Mesothelial cell of epicardium (in vitro differentiated cells): ENCODE measurements around the gene DEFB119. TPM values are rescaled to one million over a fixed set of nuclear protein-coding genes. Genes with fewer than 3 reads are reported as not detected.
"Not testable (repeated sequence)": the region's sequence is repeated elsewhere in the genome, so short reads cannot be mapped to it uniquely, and the experiment has no call there.

Source experiments
- DNase-seq, 2 experiments: peaks; one replicate each; pipeline ENCODE4 v3.0.0; 2021; ENCODE audit warnings: low spot score in 2 of 2; ENCODE audit not compliant: unreplicated experiment in 2 of 2
- H3K27ac Mint-ChIP-seq: 2 replicates; pipeline ENCODE4 v1.8.0; 2021; ENCODE audit warnings: mixed read lengths
- H3K27me3 Mint-ChIP-seq: 2 replicates; pipeline ENCODE4 v1.8.0; 2021; ENCODE audit warnings: low read depth, mixed read lengths
- H3K36me3 Mint-ChIP-seq: 2 replicates; pipeline ENCODE4 v1.8.0; 2021; ENCODE audit warnings: mixed read lengths
- H3K4me1 Mint-ChIP-seq: 2 replicates; pipeline ENCODE4 v1.8.0; 2021; ENCODE audit warnings: mixed read lengths
- H3K4me3 Mint-ChIP-seq: 2 replicates; pipeline ENCODE4 v1.8.0; 2021; ENCODE audit warnings: mild to moderate bottlenecking, moderate library complexity, mixed read lengths
- H3K9me3 Mint-ChIP-seq: 2 replicates; pipeline ENCODE4 v1.8.0; 2021; ENCODE audit warnings: mixed read lengths
- total RNA-seq: library from RNA; stranded (reverse); gene quantifications from 3 replicates; pipeline ENCODE4 v1.2.1, GENCODE V29; 2021
- TF ChIP-seq, protein P1 (sequence below): fragments of 200-600 bp; sonication (generic); IDR thresholded peaks from one replicate; pipeline ENCODE4 v1.5.0; 2021; ENCODE audit warnings: antibody characterized with exemption; ENCODE audit not compliant: unreplicated experiment

Gene DEFB119, protein sequence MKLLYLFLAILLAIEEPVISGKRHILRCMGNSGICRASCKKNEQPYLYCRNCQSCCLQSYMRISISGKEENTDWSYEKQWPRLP
- total RNA-seq, result not detected in 3 replicates

DNA sequence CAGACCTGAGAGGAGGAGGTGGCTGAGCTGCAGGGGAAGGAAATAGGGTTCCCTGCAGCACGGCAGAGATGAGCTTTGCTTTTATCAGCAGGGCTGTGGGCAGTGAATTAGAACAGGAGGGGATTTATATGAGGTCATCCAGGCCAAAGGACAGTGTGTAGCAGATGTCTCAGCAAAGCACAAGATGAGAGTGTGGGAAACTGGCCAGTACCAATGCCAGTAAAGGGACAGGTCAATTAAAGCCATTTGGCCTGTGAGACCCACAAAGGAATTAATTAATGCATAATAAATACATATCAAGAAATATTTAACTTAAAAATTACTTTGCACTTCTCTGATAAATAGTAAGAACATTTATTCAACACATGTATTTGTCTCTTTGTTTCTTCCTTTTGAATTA, at the start of gene DEFB119:
TSS of gene DEFB119 (minus strand) at position 101 of the 400 bp plus-strand sequence. CDS start 107 bp downstream, outside the sequence.
- Mint-ChIP-seq H3K4me3 (no peak within 1 kb of the TSS), H3K36me3 (no peaks in the 10 kb centered on the region), H3K9me3 (peaks cover 69% of the 10 kb centered on the region)

DNA sequence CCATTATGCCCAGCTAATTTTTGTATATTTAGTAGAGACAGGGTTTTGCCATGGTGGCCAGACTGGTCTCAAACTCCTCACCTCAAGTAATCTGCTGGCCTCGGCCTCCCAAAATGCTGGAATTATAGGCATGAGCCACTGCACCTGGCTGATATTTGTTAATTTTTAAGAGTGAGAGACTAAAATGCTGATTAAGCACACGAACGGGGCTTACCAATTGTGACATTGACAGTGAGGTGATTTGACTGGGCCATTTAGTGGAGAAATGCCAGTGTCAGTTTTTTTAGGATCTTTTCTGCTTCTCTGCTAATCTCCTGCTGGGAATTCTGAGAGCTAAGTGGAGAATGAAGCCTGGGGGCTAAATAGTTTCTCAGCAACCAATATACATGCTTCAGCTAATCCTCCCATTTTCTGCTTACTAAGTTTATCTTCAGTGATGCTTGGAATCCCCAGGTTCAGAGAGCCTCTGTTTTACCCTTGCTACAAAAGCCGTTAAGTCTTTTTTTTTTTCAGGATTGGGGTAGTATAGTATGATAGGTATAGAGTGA, 40.3 kb upstream of the DEFB119 start:
- no peak for DNase-seq
- no peaks in the 10 kb centered on the region for H3K27me3 Mint-ChIP-seq
- no peak overlapping the region for H3K4me3 Mint-ChIP-seq
- no peaks in the 10 kb centered on the region for H3K36me3 Mint-ChIP-seq
- TF ChIP-seq, protein P1, sequence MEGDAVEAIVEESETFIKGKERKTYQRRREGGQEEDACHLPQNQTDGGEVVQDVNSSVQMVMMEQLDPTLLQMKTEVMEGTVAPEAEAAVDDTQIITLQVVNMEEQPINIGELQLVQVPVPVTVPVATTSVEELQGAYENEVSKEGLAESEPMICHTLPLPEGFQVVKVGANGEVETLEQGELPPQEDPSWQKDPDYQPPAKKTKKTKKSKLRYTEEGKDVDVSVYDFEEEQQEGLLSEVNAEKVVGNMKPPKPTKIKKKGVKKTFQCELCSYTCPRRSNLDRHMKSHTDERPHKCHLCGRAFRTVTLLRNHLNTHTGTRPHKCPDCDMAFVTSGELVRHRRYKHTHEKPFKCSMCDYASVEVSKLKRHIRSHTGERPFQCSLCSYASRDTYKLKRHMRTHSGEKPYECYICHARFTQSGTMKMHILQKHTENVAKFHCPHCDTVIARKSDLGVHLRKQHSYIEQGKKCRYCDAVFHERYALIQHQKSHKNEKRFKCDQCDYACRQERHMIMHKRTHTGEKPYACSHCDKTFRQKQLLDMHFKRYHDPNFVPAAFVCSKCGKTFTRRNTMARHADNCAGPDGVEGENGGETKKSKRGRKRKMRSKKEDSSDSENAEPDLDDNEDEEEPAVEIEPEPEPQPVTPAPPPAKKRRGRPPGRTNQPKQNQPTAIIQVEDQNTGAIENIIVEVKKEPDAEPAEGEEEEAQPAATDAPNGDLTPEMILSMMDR, result no peak
- peaks cover 42% of the 10 kb centered on the region for H3K9me3 Mint-ChIP-seq
- H3K27ac Mint-ChIP-seq, result no peak overlapping the region
- H3K4me1 Mint-ChIP-seq, result no peaks in the 10 kb centered on the region

More for the DNA sequence above, at the start of gene DEFB119:
- no peak for DNase-seq
- H3K27me3 Mint-ChIP-seq, result no peaks in the 10 kb centered on the region
- H3K4me1 Mint-ChIP-seq, result no peaks in the 10 kb centered on the region
- H3K27ac Mint-ChIP-seq, result no peak within 1 kb of the TSS
- TF ChIP-seq, protein P1, result no peak

DNA sequence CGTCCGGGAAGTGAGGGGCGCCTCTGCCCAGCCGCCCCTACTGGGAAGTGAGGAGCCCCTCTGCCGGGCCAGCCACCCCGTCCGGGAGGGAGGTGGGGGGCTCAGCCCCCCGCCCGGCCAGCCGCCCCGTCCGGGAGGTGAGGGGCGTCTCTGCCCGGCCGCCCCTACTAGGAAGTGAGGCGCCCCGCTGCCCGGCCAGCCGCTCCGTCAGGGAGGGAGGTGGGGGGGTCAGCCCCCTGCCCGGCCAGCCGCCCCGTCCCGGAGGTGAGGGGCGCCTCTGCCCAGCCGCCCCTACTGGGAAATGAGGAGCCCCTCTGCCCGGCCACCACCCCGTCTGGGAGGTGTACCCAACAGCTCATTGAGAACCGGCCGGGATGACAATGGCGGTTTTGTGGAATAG, 37.2 kb upstream of the DEFB119 start:
- not testable (repeated sequence) for DNase-seq, H3K27ac Mint-ChIP-seq, H3K4me1 Mint-ChIP-seq, H3K36me3 Mint-ChIP-seq, H3K27me3 Mint-ChIP-seq, H3K4me3 Mint-ChIP-seq
- H3K9me3 Mint-ChIP-seq, result peaks cover 42% of the 10 kb centered on the region

DNA sequence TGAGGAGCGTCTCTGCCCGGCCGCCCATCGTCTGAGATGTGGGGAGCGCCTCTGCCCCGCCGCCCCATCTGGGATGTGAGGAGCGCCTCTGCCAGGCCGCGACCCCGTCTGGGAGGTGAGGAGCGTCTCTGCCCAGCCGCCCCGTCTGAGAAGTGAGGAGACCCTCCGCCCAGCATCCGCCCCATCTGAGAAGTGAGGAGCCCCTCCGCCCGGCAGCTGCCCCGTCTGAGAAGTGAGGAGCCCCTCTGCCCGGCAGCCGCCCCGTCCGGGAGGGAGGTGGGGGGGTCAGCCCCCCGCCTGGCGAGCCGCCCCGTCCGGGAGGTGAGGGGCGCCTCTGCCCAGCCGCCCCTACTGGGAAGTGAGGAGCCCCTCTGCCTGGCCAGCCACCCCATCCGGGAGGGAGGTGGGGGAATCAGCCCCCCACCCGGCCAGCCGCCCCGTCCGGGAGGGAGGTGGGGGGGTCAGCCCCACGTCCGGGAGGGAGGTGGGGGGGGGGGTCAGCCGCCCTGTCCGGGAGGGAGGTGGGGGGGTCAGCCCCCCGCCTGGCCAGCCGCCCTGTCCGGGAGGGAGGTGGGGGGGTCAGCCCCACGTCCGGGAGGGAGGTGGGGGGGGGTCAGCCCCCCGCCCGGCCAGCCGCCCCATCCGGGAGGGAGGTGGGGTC, 36.6 kb upstream of the DEFB119 start:
- not testable (repeated sequence) for H3K36me3 Mint-ChIP-seq, H3K27me3 Mint-ChIP-seq, DNase-seq, H3K27ac Mint-ChIP-seq, H3K4me1 Mint-ChIP-seq, H3K4me3 Mint-ChIP-seq
- H3K9me3 Mint-ChIP-seq, result peaks cover 41% of the 10 kb centered on the region

DNA sequence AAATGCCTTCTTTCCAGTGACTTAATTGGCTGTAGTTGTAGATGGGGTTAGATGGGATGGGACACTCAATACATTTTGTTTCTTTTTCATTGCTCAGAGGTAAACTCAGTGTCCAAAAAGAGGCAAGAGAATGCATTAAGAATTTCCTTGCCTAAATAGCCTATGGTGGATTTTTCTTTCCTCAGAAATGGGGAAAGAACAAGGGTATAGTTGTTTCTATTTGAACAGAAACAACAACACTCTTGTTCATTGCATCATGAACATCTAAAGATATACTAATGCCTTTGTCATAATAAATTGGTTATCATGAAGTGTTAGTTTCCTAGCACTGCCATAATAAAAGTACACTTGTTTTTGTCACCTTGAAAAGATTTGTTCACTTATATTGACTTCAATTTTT, 35.4 kb upstream of the DEFB119 start:
- Mint-ChIP-seq H3K4me1 (no peaks in the 10 kb centered on the region), H3K4me3 (no peak overlapping the region), H3K9me3 (peaks cover 43% of the 10 kb centered on the region), H3K36me3 (no peaks in the 10 kb centered on the region), H3K27me3 (no peaks in the 10 kb centered on the region), H3K27ac (no peak overlapping the region)
- DNase-seq, result no peak
- TF ChIP-seq, protein P1, result no peak

DNA sequence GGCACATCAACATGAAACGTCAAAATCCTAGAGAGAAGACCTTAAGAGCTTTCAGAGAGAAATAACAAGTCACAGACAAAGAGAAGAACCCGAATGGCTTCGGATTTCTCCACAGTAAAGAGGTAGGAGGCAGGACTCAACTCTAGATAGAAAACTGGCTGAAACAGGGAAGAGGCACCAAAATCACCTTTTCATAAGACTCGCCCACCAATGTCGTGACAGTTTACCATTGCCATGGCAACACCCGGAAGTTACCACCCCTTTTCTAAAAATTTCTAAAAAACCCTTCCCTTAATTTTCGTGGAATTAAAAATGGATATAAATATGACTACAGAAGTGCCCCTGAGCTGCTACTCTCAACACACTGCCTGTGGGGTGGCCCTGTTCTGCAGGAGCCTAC, 27.9 kb upstream of the DEFB119 start:
- no peaks in the 10 kb centered on the region for H3K27me3 Mint-ChIP-seq
- peaks cover 2% of the 10 kb centered on the region for H3K36me3 Mint-ChIP-seq
- no peak overlapping the region for H3K4me3 Mint-ChIP-seq
- no peak overlapping the region for H3K27ac Mint-ChIP-seq
- peaks cover 65% of the 10 kb centered on the region for H3K9me3 Mint-ChIP-seq
- no peak for DNase-seq
- TF ChIP-seq, protein P1, result no peak
- no peaks in the 10 kb centered on the region for H3K4me1 Mint-ChIP-seq
